Ascending aorta (tissue), 2 donors: Measurements from ENCODE around the gene HLA-G. TPM values are rescaled to one million over a fixed set of nuclear protein-coding genes. Genes with fewer than 3 reads are reported as not detected.
"Not testable (repeated sequence)": the region's sequence is repeated elsewhere in the genome, so short reads cannot be mapped to it uniquely, and the experiment has no call there.

Source experiments
- DNase-seq, 2 donors: peaks; one replicate each; pipeline ENCODE4 v3.0.0-alpha.2; 2019; ENCODE audit warnings: low spot score in 2 of 2
- H3K27ac ChIP-seq, 2 donors: fragments of 200-600 bp; sonication (generic); one replicate each; pipeline ENCODE4 v1.5.1; 2016 to 2017; ENCODE audit warnings: mild to moderate bottlenecking in 1 of 2
- H3K27me3 ChIP-seq: fragments of 200-600 bp; sonication (generic); one replicate; pipeline ENCODE4 v1.5.1; 2017
- H3K36me3 ChIP-seq, 2 donors: fragments of 200-600 bp; sonication (generic); one replicate each; pipeline ENCODE4 v1.5.1; 2016
- H3K4me1 ChIP-seq, 2 donors: fragments of 200-600 bp; sonication (generic); one replicate each; pipeline ENCODE4 v1.5.1; 2016 to 2017; ENCODE audit warnings: mild to moderate bottlenecking in 1 of 2
- H3K4me3 ChIP-seq, 2 donors: fragments of 200-600 bp; sonication (generic); one replicate each; pipeline ENCODE4 v1.5.1; 2016 to 2017; ENCODE audit warnings: mild to moderate bottlenecking in 1 of 2
- H3K9me3 ChIP-seq, 2 donors: fragments of 200-600 bp; sonication (generic); one replicate each; pipeline ENCODE4 v1.5.1; 2016
- intact Hi-C: fragments of 100-400 bp; cut with DNase I; formaldehyde crosslinking; loops from one replicate; pipeline ENCODE4 v1.15.1; 2023
- total RNA-seq: library from RNA; depleted of rRNA; stranded (reverse); fragments of >200 nt; gene quantifications from one replicate; pipeline ENCODE4 v1.1.0, GENCODE V29; 2016
- TF ChIP-seq, protein P1 (sequence below), 3 experiments: fragments of 200-600 bp in 2 of 3; fragments of 450-650 bp in 1 of 3; sonication (generic) in 2 of 3; IDR thresholded peaks; one replicate each; pipeline ENCODE4 v1.5.1; 2016 to 2019; ENCODE audit warnings: antibody characterized with exemption in 3 of 3, mild to moderate bottlenecking in 1 of 3, moderate library complexity in 1 of 3

HLA-G gene
- total RNA-seq, 1 donor from 2014 or later, result not detected

DNA sequence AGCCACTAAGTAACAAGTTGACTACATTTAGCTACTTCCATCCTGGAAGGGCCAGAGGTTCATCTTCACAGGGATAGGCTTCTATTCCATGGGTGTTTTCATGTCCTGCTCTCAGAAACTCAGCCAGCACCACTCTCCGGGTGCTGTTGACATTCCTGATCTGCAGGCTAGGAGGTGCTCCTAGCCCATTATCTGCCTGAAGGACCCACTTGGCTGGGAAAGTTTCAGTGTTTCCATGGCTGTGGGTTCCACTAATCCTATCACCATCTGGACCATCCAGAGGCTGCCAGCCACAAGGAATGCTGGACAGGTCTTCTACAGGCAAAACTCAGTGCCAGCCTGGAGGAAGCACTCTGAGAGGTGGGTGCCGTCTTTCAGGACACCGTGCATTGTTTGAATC, 45.2 kb downstream of the HLA-G start:
- intact Hi-C loops, result no loop called here
- no peak for DNase-seq
- H3K36me3 ChIP-seq, result no peaks in the 10 kb centered on the region
- TF ChIP-seq, protein P1, sequence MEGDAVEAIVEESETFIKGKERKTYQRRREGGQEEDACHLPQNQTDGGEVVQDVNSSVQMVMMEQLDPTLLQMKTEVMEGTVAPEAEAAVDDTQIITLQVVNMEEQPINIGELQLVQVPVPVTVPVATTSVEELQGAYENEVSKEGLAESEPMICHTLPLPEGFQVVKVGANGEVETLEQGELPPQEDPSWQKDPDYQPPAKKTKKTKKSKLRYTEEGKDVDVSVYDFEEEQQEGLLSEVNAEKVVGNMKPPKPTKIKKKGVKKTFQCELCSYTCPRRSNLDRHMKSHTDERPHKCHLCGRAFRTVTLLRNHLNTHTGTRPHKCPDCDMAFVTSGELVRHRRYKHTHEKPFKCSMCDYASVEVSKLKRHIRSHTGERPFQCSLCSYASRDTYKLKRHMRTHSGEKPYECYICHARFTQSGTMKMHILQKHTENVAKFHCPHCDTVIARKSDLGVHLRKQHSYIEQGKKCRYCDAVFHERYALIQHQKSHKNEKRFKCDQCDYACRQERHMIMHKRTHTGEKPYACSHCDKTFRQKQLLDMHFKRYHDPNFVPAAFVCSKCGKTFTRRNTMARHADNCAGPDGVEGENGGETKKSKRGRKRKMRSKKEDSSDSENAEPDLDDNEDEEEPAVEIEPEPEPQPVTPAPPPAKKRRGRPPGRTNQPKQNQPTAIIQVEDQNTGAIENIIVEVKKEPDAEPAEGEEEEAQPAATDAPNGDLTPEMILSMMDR (IDR thresholded peaks at IDR 0.05), result no peak
- H3K27me3 ChIP-seq, result no peaks in the 10 kb centered on the region
- H3K9me3 ChIP-seq, result no peaks in the 10 kb centered on the region
- H3K4me3 ChIP-seq, result no peak overlapping the region
- no peak overlapping the region for H3K27ac ChIP-seq
- no peaks in the 10 kb centered on the region for H3K4me1 ChIP-seq

DNA sequence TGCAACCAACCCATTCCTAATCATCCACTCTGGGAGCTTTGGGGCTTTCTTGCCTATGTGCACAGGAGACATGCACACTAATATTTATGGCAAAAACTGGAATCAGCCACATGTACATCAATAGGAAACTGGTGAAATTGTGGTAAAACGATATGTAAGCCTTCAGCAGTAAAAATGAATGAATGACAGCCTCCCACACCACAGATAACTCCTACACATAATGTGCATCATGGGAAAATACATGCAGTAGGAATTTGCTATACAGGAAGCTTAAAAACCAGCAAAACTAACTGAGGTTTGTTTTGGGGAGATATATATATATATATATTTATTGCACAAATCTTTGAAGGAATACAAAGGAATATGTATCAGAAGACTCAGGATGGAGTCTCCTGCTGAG, 47.6 kb downstream of the HLA-G start:
- no peak for DNase-seq
- Histone ChIP-seq H3K4me3 (no peak overlapping the region), H3K9me3 (no peaks in the 10 kb centered on the region), H3K36me3 (no peaks in the 10 kb centered on the region), H3K27me3 (no peaks in the 10 kb centered on the region), H3K4me1 (no peaks in the 10 kb centered on the region), H3K27ac (no peak overlapping the region)
- TF ChIP-seq, protein P1 (IDR thresholded peaks at IDR 0.05), result no peak
- intact Hi-C loops, result no loop called here

DNA sequence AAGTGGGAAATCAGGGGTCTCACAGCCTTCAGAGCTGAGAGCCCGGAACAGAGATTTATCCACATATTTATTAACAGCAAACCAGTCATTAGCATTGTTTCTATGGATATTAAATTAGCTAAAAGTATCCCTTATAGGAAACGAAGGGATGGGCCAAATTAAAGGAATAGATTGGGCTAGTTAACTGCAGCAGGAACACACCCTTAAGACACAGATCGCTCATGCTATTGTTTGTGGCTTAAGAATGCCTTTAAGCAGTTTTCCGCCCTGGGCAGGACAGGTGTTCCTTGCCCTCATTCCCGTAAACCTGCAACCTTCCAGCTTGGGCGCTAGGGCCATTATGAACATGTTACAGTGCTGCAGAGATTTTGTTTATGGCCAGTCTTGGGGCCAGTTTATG, 48.1 kb downstream of the HLA-G start:
- H3K9me3 ChIP-seq, H3K4me1 ChIP-seq, intact Hi-C loops, H3K27me3 ChIP-seq, DNase-seq, H3K27ac ChIP-seq, H3K4me3 ChIP-seq, H3K36me3 ChIP-seq: not testable (repeated sequence)

Other genes with a start within 250 kb of the HLA-G start
- gene OR2H2, start 242.7 kb upstream of the HLA-G start, total RNA-seq, result not detected
- 166 TPM for gene GABBR1, start 194.6 kb upstream of the HLA-G start, total RNA-seq
- gene MOG, start 170.7 kb upstream of the HLA-G start, total RNA-seq, result not detected
- not detected for gene ZFP57, start 146.7 kb upstream of the HLA-G start, total RNA-seq
- gene HLA-F, start 104.4 kb upstream of the HLA-G start, total RNA-seq, result 75.0 TPM
- 1,099 TPM for gene HLA-A, start 114.7 kb downstream of the HLA-G start, total RNA-seq
- gene POLR1H, start 233.4 kb downstream of the HLA-G start, total RNA-seq, result 36.9 TPM
- gene PPP1R11, start 239.4 kb downstream of the HLA-G start, total RNA-seq, result 7.1 TPM
- gene RNF39, start 247.9 kb downstream of the HLA-G start, total RNA-seq, result not detected